GM12801 (cell line): ENCODE measurements around the gene SLC35A5.

ENCODE experiments used
- TF ChIP-seq, protein P1 (sequence below): IDR thresholded peaks from one replicate; pipeline ENCODE4 v1.5.1; 2011; ENCODE audit warnings: control low read depth; ENCODE audit not compliant: insufficient read length; ENCODE audit errors: extremely low read depth

The SLC35A5 gene

GRCh38 chr3:112561734-112562529 is at the start of gene SLC35A5, which contains the start of gene ATG3:
SLC35A5 (plus strand) TSS chr3:112562045; CDS start chr3:112563404, 1,359 bp downstream.
ATG3 (minus strand) TSS chr3:112561962; CDS start chr3:112561528, 434 bp downstream.
- TF ChIP-seq, protein P1, sequence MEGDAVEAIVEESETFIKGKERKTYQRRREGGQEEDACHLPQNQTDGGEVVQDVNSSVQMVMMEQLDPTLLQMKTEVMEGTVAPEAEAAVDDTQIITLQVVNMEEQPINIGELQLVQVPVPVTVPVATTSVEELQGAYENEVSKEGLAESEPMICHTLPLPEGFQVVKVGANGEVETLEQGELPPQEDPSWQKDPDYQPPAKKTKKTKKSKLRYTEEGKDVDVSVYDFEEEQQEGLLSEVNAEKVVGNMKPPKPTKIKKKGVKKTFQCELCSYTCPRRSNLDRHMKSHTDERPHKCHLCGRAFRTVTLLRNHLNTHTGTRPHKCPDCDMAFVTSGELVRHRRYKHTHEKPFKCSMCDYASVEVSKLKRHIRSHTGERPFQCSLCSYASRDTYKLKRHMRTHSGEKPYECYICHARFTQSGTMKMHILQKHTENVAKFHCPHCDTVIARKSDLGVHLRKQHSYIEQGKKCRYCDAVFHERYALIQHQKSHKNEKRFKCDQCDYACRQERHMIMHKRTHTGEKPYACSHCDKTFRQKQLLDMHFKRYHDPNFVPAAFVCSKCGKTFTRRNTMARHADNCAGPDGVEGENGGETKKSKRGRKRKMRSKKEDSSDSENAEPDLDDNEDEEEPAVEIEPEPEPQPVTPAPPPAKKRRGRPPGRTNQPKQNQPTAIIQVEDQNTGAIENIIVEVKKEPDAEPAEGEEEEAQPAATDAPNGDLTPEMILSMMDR = no peak

- TF ChIP-seq, protein P1 = no peak
These were observed 49.5 kb upstream of the SLC35A5 start for GRCh38 chr3:112512320-112512719.

GRCh38 chr3:112514527-112515128 is 47.2 kb upstream of the SLC35A5 start:
- TF ChIP-seq, protein P1 = no peak

- TF ChIP-seq, protein P1 = no peak
These were observed 42.3 kb upstream of the SLC35A5 start for GRCh38 chr3:112519424-112520001.

DNA sequence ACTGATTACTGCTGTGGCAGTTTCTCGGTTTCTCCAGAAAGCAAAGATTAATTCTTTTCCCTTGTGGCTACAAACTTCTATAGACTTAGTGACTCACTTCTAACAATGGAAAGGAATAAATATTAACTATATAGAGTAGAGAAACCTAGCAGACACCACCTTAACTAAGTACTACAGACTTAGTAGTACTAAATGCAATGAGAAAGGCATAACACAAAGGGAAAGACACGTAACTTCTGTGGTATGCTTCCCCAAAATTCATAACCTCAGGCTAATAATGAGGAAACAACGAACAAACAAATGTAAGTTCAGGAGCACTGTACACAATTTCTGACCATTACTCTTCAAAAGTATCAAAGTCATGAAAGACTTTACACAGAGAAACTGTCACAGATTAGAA is 31.3 kb upstream of the SLC35A5 start:
- TF ChIP-seq, protein P1 = no peak

GRCh38 chr3:112531358-112531781 is 30.5 kb upstream of the SLC35A5 start:
- TF ChIP-seq, protein P1 = no peak
